ENCODE data around the gene SPATA16.
"Not testable (repeated sequence)": the region's sequence is repeated elsewhere in the genome, so short reads cannot be mapped to it uniquely, and the experiment has no call there.

SPATA16 gene

GRCh38 chr3:173038484-173038871 is 102.6 kb downstream of the SPATA16 start:
- DNase-seq (ENCODE audit: low read depth, low spot score) = no peak
- no peaks in the 10 kb centered on the region for H3K27me3 ChIP-seq (ENCODE audit: insufficient read depth, insufficient read length)
- H3K9me3 ChIP-seq (ENCODE audit: insufficient read depth, low read length) = no peaks in the 10 kb centered on the region
- H3K9ac ChIP-seq (ENCODE audit: insufficient read length, low read depth) = no peak overlapping the region
- no peaks in the 10 kb centered on the region for H3K36me3 ChIP-seq (ENCODE audit: insufficient read depth, insufficient read length, low read length)
- no peak overlapping the region for H3K4me3 ChIP-seq (ENCODE audit: insufficient read length, low read depth)
- no peaks in the 10 kb centered on the region for H3K4me1 ChIP-seq (ENCODE audit: insufficient read depth, insufficient read length)
- TF ChIP-seq SUZ12 (IDR thresholded peaks at IDR 0.05; ENCODE audit: extremely low read depth, insufficient read depth, insufficient read length) = no peak
- no peak for TF ChIP-seq ZNF274 (IDR thresholded peaks at IDR 0.05; ENCODE audit: low read depth, low read length)
- TF ChIP-seq YY1 (IDR thresholded peaks at IDR 0.05; ENCODE audit: insufficient read depth, insufficient read length) = no peak

- no peak for TF ChIP-seq ZNF274 (IDR thresholded peaks at IDR 0.05; ENCODE audit: low read depth, low read length)
- TF ChIP-seq SUZ12 (IDR thresholded peaks at IDR 0.05; ENCODE audit: extremely low read depth, insufficient read depth, insufficient read length) = no peak
- no peak for TF ChIP-seq YY1 (IDR thresholded peaks at IDR 0.05; ENCODE audit: insufficient read depth, insufficient read length)
- Histone ChIP-seq H3K9me3 (ENCODE audit: insufficient read depth, low read length) (no peaks in the 10 kb centered on the region), H3K9ac (ENCODE audit: insufficient read length, low read depth) (no peak overlapping the region), H3K4me1 (ENCODE audit: insufficient read depth, insufficient read length) (no peaks in the 10 kb centered on the region), H3K36me3 (ENCODE audit: insufficient read depth, insufficient read length, low read length) (no peaks in the 10 kb centered on the region), H3K27me3 (ENCODE audit: insufficient read depth, insufficient read length) (no peaks in the 10 kb centered on the region), H3K4me3 (ENCODE audit: insufficient read length, low read depth) (no peak overlapping the region)
- DNase-seq (ENCODE audit: low read depth, low spot score) = no peak
Measured at GRCh38 chr3:173037840-173038483, 103.1 kb downstream of the SPATA16 start.

- no peaks in the 10 kb centered on the region for H3K9me3 ChIP-seq (ENCODE audit: insufficient read depth, low read length)
- no peaks in the 10 kb centered on the region for H3K27me3 ChIP-seq (ENCODE audit: insufficient read depth, insufficient read length)
- H3K4me1 ChIP-seq (ENCODE audit: insufficient read depth, insufficient read length) = no peaks in the 10 kb centered on the region
- no peaks in the 10 kb centered on the region for H3K36me3 ChIP-seq (ENCODE audit: insufficient read depth, insufficient read length, low read length)
- H3K9ac ChIP-seq (ENCODE audit: insufficient read length, low read depth) = no peak overlapping the region
- TF ChIP-seq ZNF274 (IDR thresholded peaks at IDR 0.05; ENCODE audit: low read depth, low read length) = no peak
- no peak for TF ChIP-seq YY1 (IDR thresholded peaks at IDR 0.05; ENCODE audit: insufficient read depth, insufficient read length)
- TF ChIP-seq SUZ12 (IDR thresholded peaks at IDR 0.05; ENCODE audit: extremely low read depth, insufficient read depth, insufficient read length) = no peak
- no peak for DNase-seq (ENCODE audit: low read depth, low spot score)
- no peak overlapping the region for H3K4me3 ChIP-seq (ENCODE audit: insufficient read length, low read depth)
Measured at GRCh38 chr3:173030273-173030672, 110.8 kb downstream of the SPATA16 start.

GRCh38 chr3:173028351-173028750 is 112.7 kb downstream of the SPATA16 start:
- H3K9ac ChIP-seq (ENCODE audit: insufficient read length, low read depth) = no peak overlapping the region
- no peaks in the 10 kb centered on the region for H3K9me3 ChIP-seq (ENCODE audit: insufficient read depth, low read length)
- H3K27me3 ChIP-seq (ENCODE audit: insufficient read depth, insufficient read length) = no peaks in the 10 kb centered on the region
- no peak for DNase-seq (ENCODE audit: low read depth, low spot score)
- no peaks in the 10 kb centered on the region for H3K36me3 ChIP-seq (ENCODE audit: insufficient read depth, insufficient read length, low read length)
- no peaks in the 10 kb centered on the region for H3K4me1 ChIP-seq (ENCODE audit: insufficient read depth, insufficient read length)
- TF ChIP-seq ZNF274 (IDR thresholded peaks at IDR 0.05; ENCODE audit: low read depth, low read length) (no peak), SUZ12 (IDR thresholded peaks at IDR 0.05; ENCODE audit: extremely low read depth, insufficient read depth, insufficient read length) (no peak), YY1 (IDR thresholded peaks at IDR 0.05; ENCODE audit: insufficient read depth, insufficient read length) (no peak)
- H3K4me3 ChIP-seq (ENCODE audit: insufficient read length, low read depth) = no peak overlapping the region

- TF ChIP-seq ZNF274 (IDR thresholded peaks at IDR 0.05; ENCODE audit: low read depth, low read length) (no peak), SUZ12 (IDR thresholded peaks at IDR 0.05; ENCODE audit: extremely low read depth, insufficient read depth, insufficient read length) (no peak)
- Histone ChIP-seq H3K36me3 (ENCODE audit: insufficient read depth, insufficient read length, low read length) (no peaks in the 10 kb centered on the region), H3K9me3 (ENCODE audit: insufficient read depth, low read length) (no peaks in the 10 kb centered on the region), H3K27me3 (ENCODE audit: insufficient read depth, insufficient read length) (no peaks in the 10 kb centered on the region), H3K4me3 (ENCODE audit: insufficient read length, low read depth) (no peak overlapping the region), H3K9ac (ENCODE audit: insufficient read length, low read depth) (no peak overlapping the region), H3K4me1 (ENCODE audit: insufficient read depth, insufficient read length) (no peaks in the 10 kb centered on the region)
- no peak for DNase-seq (ENCODE audit: low read depth, low spot score)
Measured at GRCh38 chr3:173027429-173027828, 113.6 kb downstream of the SPATA16 start.

- no peaks in the 10 kb centered on the region for H3K36me3 ChIP-seq (ENCODE audit: insufficient read depth, insufficient read length, low read length)
- H3K4me1 ChIP-seq (ENCODE audit: insufficient read depth, insufficient read length) = no peaks in the 10 kb centered on the region
- no peaks in the 10 kb centered on the region for H3K27me3 ChIP-seq (ENCODE audit: insufficient read depth, insufficient read length)
- DNase-seq (ENCODE audit: low read depth, low spot score) = no peak
- H3K9ac ChIP-seq (ENCODE audit: insufficient read length, low read depth) = no peak overlapping the region
- H3K4me3 ChIP-seq (ENCODE audit: insufficient read length, low read depth) = no peak overlapping the region
- no peaks in the 10 kb centered on the region for H3K9me3 ChIP-seq (ENCODE audit: insufficient read depth, low read length)
- TF ChIP-seq YY1 (IDR thresholded peaks at IDR 0.05; ENCODE audit: insufficient read depth, insufficient read length) (no peak), SUZ12 (IDR thresholded peaks at IDR 0.05; ENCODE audit: extremely low read depth, insufficient read depth, insufficient read length) (no peak), ZNF274 (IDR thresholded peaks at IDR 0.05; ENCODE audit: low read depth, low read length) (no peak)
Measured at GRCh38 chr3:173025941-173026340, 115.1 kb downstream of the SPATA16 start.

GRCh38 chr3:173021547-173022185 is 119.4 kb downstream of the SPATA16 start:
- TF ChIP-seq ZNF274 (IDR thresholded peaks at IDR 0.05; ENCODE audit: low read depth, low read length) = no peak
- no peak for TF ChIP-seq YY1 (IDR thresholded peaks at IDR 0.05; ENCODE audit: insufficient read depth, insufficient read length)
- TF ChIP-seq SUZ12 (IDR thresholded peaks at IDR 0.05; ENCODE audit: extremely low read depth, insufficient read depth, insufficient read length) = no peak
- no peaks in the 10 kb centered on the region for H3K36me3 ChIP-seq (ENCODE audit: insufficient read depth, insufficient read length, low read length)
- DNase-seq (ENCODE audit: low read depth, low spot score) = no peak

GRCh38 chr3:173020128-173020527 is 120.9 kb downstream of the SPATA16 start:
- not testable (repeated sequence) for H3K9me3 ChIP-seq (ENCODE audit: insufficient read depth, low read length); H3K9ac ChIP-seq (ENCODE audit: insufficient read length, low read depth); DNase-seq (ENCODE audit: low read depth, low spot score); H3K4me1 ChIP-seq (ENCODE audit: insufficient read depth, insufficient read length); H3K4me3 ChIP-seq (ENCODE audit: insufficient read length, low read depth); H3K27me3 ChIP-seq (ENCODE audit: insufficient read depth, insufficient read length); H3K36me3 ChIP-seq (ENCODE audit: insufficient read depth, insufficient read length, low read length)

More at GRCh38 chr3:173021547-173022185, 119.4 kb downstream of the SPATA16 start:
- Histone ChIP-seq H3K27me3 (ENCODE audit: insufficient read depth, insufficient read length) (no peaks in the 10 kb centered on the region), H3K4me1 (ENCODE audit: insufficient read depth, insufficient read length) (no peaks in the 10 kb centered on the region), H3K4me3 (ENCODE audit: insufficient read length, low read depth) (no peak overlapping the region), H3K9ac (ENCODE audit: insufficient read length, low read depth) (no peak overlapping the region), H3K9me3 (ENCODE audit: insufficient read depth, low read length) (no peaks in the 10 kb centered on the region)

Data from NT2/D1 (cell line).